Activated CD8-positive, alpha-beta memory T cell treated with anti-CD3 and anti-CD28 coated beads, Interleukin-2, amount 50 U/mL, for 1 hour (primary cell): ENCODE results near the gene GSK3B.

Experiments
- DNase-seq: peaks from one replicate; pipeline ENCODE4 v3.0.0-alpha.2; 2020; ENCODE audit errors: extremely low read depth

GSK3B gene

GRCh38 chr3:119781330-119782198, 312.7 kb downstream of the GSK3B start, which contains the start of gene NR1I2:
Gene NR1I2 (plus strand): TSS chr3:119782101.
- no peak for DNase-seq

- DNase-seq = no peak
Measured at GRCh38 chr3:119779731-119780383, 314.4 kb downstream of the GSK3B start.

GRCh38 chr3:119778811-119779210, 315.4 kb downstream of the GSK3B start:
- no peak for DNase-seq

DNA sequence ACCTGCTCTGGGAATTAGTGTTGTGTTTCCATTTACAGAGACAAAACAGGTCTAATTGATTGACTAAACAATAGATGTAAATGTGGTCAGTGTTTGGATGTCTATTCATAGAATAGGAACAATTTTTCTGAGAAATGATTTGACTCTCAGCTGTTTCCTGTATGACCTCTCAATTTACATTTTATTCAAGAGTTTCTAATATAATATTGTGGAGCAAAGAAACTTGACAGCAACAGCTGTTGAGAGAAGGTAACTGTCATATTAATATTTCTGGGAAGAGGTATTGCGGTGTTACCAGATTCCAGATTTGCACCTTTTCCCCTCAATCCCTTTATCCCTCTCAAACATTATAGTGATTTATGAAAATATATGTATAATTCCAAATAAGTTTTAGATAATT, 316.1 kb downstream of the GSK3B start:
- DNase-seq = no peak

DNA sequence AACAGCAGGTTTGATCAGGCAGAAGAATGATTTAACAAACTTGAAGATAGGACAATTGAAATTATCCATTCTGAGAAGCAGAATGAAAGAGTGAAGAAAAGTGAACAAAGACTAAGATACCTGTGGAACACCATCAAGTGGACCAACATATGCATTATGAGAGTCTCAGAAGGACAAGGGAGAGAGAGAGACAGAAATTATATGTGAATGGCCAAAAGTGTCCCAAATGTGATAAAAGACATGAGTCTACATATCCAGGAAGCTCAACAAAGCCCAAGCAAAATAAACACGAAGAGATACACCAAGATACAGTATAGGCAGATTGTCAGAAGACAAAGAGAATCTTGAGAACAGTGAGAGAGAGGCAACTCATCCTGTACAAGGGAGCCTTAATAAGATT, 317.9 kb downstream of the GSK3B start:
- no peak for DNase-seq

DNA sequence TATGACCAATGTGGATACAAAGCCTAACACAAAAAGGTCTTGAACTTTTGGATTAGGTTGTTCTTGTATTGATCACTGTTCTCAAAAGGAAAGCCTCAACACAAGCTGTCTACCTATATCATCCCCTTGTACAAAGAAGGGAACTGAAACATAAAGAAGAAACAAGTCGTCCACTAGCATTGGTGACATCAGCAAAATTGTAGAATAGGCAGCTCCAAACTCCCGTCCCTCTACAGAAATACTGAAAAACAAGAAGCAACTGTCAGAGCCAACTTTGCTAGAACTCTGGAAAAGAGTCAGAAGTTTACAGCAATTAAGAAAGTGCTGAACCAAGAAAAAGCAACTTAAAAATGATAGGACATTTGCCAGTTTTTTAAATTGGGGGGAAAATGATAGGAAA, 319.8 kb downstream of the GSK3B start:
- DNase-seq = no peak
